ELF-1 (cell line): Measurements from ENCODE around the gene UNG.
"Not testable (repeated sequence)": the region's sequence is repeated elsewhere in the genome, so short reads cannot be mapped to it uniquely, and the experiment has no call there.

Experiments
- DNase-seq: peaks from one replicate; pipeline ENCODE4 v3.0.0-alpha.2; 2016; ENCODE audit warnings: low read depth, low spot score

The UNG gene

DNA sequence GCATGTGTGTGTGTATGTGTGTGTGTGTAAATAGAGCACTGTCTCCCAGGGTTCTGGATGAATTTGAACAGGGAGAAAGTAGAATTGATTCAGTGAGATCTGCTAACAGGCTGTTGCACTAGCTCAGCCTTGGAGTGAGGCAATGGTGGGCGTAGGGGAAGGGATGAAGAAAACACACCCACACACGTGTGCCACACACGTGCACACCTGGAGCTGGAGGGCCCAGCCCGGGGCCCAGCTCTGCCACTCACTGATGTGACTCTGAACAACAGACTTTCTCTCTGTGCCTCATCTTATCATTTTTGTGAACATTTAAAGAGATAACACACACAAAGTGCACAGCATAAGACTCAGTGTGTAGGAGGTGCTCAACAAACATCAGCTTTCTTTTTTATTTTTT, 23.2 kb downstream of the UNG start:
- no peak for DNase-seq

DNA sequence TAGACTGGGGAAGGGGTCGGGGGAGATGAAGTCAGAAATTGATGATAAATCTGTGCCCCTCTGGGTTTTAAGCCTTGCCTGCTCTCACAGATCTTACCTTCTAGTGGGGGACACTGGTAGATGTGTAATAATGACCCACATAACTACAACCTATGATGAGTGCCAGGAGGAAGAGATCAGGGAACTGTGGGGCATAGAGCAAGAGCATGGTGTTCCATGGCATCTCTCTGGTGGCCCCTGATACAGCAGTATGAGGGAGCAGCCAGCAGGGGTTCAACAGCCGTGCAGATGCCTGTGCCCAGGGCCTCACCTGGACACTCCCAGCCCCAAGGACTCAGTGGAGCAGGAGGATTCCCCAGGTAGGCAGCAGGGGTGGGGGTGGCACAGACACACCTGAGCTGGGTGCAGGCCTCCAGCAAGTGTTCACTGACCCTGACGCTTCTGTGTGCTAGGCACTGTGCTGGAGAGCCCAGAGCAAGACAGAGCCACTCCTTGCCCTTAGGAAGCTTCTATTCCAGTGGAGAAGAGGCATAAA, 24.0 kb downstream of the UNG start:
- no peak for DNase-seq

DNA sequence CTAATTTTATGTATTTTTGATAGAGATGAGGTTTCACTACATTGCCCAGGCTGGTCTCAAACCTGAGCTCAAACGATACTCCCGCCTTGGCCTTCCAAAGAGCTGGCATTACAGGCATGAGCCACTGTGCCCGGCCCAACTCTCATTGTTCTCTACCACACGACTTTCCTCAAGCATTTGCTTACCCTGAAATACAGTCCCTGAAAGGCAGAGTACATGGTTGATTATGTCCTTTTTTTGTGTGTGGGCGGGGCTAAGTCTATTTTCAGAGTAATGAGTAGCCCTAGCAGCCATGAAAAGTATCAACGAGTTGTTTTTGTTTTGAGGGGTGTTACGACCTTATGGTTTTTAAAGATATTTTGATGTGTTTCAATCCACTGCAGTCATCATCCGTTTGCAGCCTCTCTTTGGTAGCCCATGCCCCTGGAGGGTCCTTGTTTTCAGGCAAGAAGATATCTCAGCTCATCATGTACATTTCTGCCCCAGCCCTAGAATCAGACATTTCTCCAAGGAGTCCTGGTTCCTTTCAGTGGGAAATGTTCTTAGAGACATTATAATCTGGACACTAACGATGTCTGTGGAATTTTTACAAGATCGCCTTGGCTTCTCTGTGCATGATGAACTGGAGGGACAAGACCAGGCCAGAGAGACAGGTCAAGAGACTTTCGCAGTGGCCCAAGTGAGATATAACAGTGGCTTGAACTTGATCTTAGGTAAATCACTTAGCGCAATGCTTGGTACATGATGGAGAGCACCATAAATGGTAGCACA, 27.7 kb downstream of the UNG start:
- DNase-seq = no peak

DNA sequence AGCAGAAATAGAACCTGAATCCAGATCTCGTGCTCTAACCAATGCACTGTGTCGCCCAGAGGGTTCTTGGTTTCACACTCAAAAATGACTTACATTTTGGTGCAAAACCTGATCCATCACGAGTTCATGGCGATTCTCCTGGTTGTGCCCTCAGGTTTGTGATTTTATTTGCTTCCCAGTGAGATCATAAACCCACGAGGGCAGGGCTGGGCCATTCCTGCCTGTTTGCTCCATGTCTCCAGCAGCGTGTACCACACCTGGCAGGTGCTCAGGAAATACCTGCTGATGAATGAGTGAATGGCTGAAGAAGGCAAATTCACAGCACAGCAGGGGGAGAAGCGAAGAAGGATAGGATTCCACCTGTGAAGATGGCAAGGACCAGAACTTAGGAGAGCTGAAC, 28.4 kb downstream of the UNG start:
- no peak for DNase-seq

DNA sequence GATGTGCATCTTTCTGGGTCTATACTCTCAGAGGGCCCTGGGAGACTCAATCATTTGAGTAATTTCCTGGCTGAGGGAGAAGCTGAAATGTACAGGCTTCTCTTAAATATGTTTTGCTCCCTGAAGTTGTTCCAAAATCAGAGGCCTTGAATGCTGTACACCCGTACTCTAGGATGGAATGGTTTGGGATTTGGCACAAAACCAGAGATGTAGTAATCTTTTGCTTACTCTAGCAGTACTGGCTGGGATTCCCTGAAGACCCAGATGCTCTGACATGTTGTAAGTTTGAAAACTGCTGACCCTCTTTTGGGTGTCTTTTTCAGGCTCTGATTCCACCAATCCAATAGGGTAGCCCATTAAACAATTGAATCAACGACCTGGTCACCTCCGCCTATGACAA, 29.4 kb downstream of the UNG start:
- no peak for DNase-seq

DNA sequence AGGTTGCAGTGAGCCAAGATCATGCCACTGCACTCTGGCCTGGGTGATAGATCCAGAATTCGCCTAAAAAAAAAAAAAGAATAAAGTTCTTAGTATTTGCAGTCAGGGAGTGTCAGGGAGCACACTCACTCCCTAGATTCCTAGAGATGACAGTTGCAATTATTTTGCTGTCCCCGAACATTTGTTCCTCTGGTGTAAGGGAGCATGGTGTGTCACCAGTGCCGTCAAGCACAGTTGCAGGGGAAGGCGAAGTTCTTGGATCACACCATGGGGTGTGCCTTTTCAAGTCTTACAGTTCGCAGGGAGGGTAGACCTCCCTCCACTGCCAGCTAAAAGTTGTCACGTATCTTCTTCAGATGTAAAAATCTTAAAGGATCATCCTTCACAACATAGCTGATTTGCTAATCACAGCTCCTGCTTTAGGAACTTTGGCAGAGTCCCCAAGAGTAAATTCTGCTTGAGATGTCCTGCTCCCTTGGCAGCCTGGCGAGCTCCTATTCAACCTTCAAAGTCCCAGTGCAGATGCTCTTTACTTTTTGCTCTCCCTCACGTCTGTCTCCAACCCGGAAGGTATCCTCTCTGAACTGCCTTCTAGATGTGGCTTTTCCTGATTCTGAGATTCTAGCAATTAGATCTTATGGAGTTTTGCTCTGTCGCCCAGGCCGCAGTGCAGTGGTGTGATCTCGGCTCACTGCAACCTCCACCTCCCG, 30.3 kb downstream of the UNG start:
- DNase-seq = no peak

DNA sequence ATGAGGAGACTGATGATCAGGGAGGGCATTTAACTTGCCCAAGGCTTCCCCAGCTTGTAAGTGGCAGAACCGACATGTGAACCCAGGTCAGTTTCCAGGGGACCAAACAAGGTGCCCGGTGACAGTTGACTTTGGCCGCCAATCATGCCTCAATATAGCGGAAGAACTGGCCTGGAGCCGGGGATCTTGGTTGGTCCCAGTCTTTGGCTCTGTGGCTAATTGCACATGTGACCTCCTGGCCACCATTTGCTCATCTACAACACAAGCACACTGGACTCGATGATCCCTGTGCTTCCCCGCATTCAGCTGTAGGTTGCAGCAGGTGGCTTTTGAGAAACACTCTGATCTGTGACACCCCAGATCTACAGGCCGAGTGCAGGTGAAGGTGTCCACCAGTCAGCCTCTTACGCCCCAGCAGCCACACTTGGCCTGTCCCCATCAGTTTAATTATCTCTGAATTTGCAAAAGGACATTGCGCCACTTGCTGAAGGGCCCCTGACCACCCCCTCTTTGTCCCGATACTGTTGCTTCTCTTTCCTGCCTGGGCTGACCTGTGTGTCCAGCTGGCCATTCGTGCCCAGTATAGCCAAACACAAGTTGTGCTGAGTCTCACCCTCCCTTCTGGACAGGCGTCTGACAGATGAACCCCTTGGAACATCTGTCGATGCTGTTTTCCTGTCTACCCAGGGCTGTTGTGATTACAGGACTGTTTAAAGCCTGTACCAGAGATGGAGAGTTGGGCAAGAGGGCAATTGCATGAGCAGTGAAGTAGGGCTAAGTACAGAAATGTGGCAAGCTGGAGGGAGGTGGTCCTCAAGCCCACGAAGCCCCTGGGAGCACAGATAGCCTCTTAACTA, 33.1 kb downstream of the UNG start:
- no peak for DNase-seq

DNA sequence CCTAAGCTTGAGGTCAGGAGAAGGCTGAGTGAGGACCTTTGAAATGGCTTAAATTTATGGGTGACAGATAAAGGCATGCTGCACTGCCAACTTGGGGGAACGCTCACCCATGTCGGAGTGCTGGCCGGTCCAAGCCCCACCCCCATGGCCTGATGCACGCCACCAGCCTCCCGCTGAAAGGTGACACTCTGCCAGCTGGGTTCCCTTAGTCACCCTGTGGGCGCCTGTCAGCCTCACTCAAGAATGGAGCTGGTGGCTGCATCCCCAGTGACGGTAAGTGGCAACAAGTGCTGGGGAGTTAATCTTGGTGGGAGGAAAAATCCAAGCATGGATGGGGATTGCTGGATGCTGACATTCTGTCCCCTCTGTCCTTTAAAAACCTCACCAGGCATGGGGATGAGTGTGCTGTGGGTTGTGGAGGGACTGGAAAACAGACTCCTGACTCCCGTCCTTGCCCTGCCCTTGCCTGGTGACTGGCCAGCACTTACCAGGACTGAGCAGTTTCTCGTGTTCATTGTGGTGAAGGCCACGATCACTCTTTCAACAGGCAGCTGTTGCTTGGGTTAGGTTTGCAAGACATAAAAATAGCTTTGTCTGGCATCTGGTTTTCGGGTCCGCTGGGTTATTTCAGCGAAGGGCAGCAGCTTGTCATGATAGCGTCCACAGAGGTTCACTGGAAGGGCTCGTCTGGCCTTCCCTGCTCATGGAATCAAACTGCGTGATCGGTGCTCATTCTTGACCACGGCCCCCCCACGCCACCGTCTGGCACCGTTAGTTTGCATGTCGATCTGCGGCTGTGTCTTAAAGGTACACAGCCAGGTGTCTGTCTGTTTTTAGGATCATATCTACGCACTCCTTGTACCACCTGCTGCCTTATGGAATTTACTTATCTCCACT, 34.0 kb downstream of the UNG start:
- no peak for DNase-seq

DNA sequence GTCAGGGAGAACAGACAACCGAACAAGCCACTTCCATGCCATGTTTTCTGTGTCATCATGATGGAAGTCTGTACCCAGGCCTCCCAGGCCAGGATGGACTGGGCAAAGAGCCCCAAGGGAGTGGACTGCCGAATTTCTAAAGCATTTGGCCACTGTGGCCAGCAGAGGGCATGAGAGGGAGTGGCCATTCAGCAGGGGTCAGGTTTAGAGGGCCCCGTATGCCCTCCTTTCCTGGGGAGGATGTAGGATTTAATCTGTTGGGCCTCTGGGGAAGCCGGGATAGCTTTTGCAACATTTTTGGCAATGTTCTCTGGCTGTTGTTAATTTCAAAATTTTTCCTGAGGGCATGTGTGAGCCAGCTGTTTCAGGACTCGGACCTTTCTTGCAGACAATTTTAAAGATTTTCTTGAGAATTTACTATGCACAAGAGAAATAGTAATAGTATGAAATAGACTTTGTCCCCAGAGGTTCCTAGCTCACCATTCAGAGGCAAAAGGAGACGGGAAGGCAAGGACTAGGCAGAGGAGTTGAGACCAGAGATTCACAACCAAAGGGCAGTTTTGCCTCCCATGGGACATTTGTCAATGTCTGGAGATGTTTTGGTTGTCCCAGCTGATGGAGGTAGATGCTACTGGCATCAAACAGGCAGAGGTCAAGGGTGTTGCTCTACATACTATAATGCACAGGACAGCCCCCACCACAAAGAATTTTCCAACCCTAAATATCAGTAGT, 37.0 kb downstream of the UNG start:
- DNase-seq = peak; percentile 55

DNA sequence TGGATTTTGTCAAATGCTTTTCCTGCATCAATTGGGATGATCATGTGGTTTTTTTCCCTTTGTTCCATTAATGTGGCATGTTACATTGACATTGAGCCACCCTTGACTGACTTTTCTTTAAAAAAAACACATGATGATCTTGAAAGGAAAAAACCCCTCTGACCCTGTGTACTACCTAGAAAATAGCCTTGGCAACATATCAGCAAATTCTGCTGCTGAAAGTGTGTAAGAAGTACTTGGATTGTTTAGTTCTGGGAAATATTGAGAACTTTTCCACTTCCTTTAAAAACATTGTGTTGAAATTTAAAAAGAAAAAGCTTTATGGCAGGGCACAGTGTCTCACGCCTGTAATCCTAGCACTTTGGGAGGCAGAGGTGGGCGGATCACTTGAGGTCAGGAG, 39.7 kb downstream of the UNG start:
- DNase-seq = no peak

DNA sequence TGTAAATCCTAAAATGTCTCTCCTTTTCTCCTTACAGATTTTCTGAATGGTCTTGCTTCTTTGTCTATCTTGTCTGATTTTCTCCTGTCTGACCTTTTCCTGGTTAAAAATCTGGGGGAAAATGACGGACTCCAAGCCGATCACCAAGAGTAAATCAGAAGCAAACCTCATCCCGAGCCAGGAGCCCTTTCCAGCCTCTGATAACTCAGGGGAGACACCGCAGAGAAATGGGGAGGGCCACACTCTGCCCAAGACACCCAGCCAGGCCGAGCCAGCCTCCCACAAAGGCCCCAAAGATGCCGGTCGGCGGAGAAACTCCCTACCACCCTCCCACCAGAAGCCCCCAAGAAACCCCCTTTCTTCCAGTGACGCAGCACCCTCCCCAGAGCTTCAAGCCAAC, 42.0 kb downstream of the UNG start:
- DNase-seq = no peak

DNA sequence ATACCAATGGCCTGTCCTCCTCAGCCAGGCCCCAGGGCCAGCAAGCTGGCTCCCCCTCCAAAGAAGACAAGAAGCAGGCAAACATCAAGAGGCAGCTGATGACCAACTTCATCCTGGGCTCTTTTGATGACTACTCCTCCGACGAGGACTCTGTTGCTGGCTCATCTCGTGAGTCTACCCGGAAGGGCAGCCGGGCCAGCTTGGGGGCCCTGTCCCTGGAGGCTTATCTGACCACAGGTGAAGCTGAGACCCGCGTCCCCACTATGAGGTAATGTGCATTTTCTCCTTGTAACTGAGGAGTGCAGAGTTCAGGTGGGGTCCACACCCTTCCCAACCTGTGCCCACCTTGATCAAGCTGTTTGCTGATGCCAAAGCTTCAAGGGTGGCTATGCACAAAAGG, 42.4 kb downstream of the UNG start:
- no peak for DNase-seq

DNA sequence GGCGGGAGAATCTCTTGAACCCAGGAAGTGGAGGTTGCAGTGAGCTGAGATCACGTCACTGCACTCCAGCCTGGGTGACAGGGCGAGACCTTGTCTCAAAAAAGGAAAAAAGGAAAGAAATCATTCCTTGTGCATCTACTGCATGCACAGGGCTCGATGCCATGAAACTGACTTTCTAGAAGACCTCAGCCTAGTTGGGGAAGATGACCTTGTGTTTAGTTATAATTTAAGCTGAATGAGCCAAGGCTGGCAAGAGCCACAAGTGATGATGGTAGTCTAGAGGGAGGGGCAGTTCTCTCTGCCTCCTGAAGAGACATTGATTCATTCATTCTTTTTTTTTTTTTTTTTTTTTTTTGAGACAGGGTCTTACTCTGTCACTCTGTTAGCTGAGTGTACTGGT, 43.2 kb downstream of the UNG start:
- DNase-seq = no peak

DNA sequence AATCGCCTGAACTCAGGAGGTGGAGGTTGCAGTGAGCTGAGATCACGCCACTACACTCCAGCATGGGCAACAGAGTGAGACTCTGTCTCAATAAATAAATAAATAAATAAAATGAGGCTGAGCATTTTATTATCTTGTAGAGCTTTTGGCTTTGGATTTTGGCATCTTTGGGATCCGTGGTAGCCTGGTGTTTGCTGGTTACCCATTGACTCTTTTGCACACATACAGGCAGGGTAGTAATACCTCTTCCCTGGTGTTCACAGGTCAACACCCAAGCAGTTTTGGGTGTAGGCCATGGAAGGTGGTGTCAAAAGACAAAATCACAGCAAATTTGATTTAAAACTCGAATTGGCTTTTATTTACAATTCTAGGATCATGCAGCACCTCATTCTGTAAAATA, 46.8 kb downstream of the UNG start:
- DNase-seq = no peak

DNA sequence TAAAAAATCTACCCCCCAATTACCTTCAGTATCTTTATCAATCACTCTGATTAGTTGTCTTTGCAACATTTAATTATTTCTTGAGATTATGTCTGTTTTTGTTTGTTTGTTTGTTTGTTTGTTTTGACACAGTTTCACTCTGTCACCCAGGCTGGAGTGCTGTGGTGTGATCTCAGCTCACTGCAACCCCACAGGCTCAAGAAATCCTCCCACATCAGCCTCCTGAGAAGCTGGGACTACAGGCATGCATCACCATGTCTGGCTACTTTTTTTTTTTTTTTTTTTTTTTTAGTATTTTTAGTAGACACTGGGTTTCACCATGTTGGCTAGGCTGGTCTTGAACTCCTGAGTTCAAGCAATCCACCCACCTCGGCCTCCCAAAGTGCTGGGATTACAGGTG, 49.7 kb downstream of the UNG start:
- not testable (repeated sequence) for DNase-seq

DNA sequence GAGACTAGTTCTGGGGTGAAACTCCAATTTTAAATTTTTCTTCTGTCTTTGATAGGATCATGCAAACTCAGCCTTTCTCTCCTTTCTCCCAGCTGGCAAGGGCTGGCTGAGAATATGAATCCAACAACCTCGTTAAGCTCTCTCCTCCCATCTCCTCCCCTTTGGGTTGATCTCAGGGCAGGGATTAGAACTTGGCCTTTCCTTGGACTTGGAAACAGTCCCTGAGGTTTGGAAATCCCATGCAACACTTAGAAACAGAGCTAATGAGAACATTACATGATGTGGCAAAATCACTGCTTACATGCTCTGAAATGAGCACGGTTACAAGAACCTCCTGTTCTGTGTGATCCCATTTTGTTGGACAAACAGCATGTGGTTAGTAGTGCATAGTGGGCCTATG, 50.6 kb downstream of the UNG start:
- no peak for DNase-seq

DNA sequence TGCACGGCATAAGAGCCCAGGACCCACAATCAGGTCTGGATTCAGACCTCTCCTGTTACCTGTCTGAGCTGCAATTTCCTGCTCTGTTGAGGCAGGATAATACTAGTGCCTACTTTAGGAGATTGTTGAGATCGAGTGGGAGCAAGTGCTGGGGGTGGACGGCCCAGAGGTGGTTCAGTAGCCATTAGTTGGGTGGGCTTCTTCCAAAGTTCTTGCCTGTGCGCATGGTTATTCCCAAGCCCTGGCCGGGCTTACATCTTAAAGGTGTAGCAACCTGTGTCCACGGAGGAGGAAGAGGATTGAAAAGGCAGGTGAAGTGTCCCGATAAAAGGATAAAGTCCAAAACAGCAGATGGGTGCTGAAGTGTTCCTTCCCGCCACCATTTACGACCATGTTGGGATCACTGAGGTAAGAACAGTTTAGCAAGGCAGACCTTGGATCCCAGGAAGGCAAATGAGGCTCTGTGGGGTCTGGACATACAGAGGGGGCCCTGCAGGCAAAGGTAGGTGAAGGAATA, 52.8 kb downstream of the UNG start:
- DNase-seq = no peak

DNA sequence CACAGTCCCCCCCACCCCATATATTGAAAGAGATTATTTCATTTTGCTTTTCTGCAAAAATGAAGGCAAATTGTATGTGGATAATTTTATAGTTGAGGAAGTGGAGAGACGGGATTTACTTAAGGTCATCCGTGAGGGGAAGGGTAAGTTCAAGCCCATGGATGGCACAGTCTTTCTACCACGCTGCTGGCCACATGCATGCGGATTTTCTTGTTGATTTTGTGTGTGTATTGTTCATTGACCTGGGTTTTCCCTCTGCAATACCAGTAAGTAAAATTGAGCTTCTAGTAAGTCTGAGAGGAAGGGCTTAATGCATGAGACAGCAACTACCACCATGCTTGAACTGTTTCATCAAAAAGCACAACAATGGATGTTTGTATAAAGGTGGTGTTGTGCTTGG, 54.1 kb downstream of the UNG start:
- no peak for DNase-seq

DNA sequence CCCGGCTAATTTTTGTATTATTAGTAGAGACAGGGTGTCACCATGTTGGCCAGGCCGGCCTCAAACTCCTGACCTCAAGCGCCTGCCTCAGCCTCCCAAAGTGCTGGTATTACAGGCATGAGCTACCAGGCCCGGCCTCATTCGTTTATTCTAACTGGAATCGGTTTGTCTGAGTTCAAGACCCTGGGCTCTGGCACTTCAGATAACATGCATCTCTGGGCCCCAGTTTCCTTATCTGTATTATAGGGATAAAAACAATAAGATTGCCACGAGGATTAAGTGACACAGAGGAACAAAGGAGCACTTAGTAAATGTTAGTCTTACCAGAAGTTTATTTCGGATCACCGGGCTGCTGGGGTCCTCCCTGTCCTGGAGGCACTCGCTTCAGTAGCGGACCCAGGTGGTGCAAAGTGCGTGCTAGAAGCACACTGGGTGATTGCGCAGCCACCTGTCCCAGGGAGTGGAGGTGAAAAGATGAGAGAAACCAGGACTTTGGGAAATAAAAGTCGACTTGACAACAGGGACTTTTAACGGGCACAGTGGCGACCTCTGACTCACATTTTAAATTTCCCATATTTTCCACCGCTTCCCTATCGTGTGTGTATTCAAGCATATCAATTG, 56.5 kb downstream of the UNG start:
- peak; percentile 41 for DNase-seq
